NCI-H2029 treated with DMSO at 0.1 percent for 48 hours (cell line): ENCODE data around the gene EIPR1.
"Not testable (repeated sequence)": the region's sequence is repeated elsewhere in the genome, so short reads cannot be mapped to it uniquely, and the experiment has no call there.

Experiments
- DNase-seq: peaks from one replicate; lab custom pipeline; 2025; lab: John Stamatoyannopoulos, UW

Gene EIPR1

GRCh38 chr2:3357926-3358325, 19.7 kb downstream of the EIPR1 start:
- no peak for DNase-seq

- not testable (repeated sequence) for DNase-seq
Observed at GRCh38 chr2:3357446-3357845, 20.2 kb downstream of the EIPR1 start.

GRCh38 chr2:3356799-3357198, 20.8 kb downstream of the EIPR1 start:
- DNase-seq, result no peak

GRCh38 chr2:3355951-3356569, 21.6 kb downstream of the EIPR1 start:
- no peak for DNase-seq

GRCh38 chr2:3354986-3355385, 22.6 kb downstream of the EIPR1 start:
- DNase-seq, result no peak

GRCh38 chr2:3349211-3349693, 28.4 kb downstream of the EIPR1 start:
- DNase-seq, result no peak

- DNase-seq, result no peak
Observed at GRCh38 chr2:3348767-3349166, 28.9 kb downstream of the EIPR1 start.

- no peak for DNase-seq
Observed at GRCh38 chr2:3345621-3346020, 32.0 kb downstream of the EIPR1 start.

GRCh38 chr2:3344897-3345296, 32.7 kb downstream of the EIPR1 start:
- no peak for DNase-seq

GRCh38 chr2:3343012-3343411, 34.6 kb downstream of the EIPR1 start:
- DNase-seq, result no peak

GRCh38 chr2:3342324-3342723, 35.3 kb downstream of the EIPR1 start:
- DNase-seq, result no peak

GRCh38 chr2:3341336-3341735, 36.3 kb downstream of the EIPR1 start:
- DNase-seq, result no peak

GRCh38 chr2:3340144-3340543, 37.5 kb downstream of the EIPR1 start:
- DNase-seq, result no peak

- DNase-seq, result no peak
Observed at GRCh38 chr2:3338340-3338739, 39.3 kb downstream of the EIPR1 start.

GRCh38 chr2:3336844-3337243, 40.8 kb downstream of the EIPR1 start:
- no peak for DNase-seq

GRCh38 chr2:3334392-3335345, 42.9 kb downstream of the EIPR1 start:
- DNase-seq, result no peak

GRCh38 chr2:3332133-3332532, 45.5 kb downstream of the EIPR1 start:
- no peak for DNase-seq

- DNase-seq, result no peak
Observed at GRCh38 chr2:3329491-3329890, 48.1 kb downstream of the EIPR1 start.

- DNase-seq, result no peak
Observed at GRCh38 chr2:3326871-3327270, 50.7 kb downstream of the EIPR1 start.

GRCh38 chr2:3326182-3326537, 51.5 kb downstream of the EIPR1 start:
- no peak for DNase-seq

- no peak for DNase-seq
Observed at GRCh38 chr2:3325458-3326181, 52.0 kb downstream of the EIPR1 start.

- no peak for DNase-seq
Observed at GRCh38 chr2:3324404-3325281, 53.0 kb downstream of the EIPR1 start.
